Measurements from ENCODE around the gene MACROH2A1.

- TF ChIP-seq CTCF (IDR thresholded peaks at IDR 0.05) = no peak
- no peak for TF ChIP-seq EP300 (IDR thresholded peaks at IDR 0.05)
- no peak for TF ChIP-seq POLR2A (IDR thresholded peaks at IDR 0.05)
Measured at GRCh38 chr5:135313405-135313804, 85.6 kb downstream of the MACROH2A1 start.
